Measurements from ENCODE around the gene SELPLG. TPM values are rescaled to one million over a fixed set of nuclear protein-coding genes. Genes with fewer than 3 reads are reported as not detected.
"Not testable (repeated sequence)": the region's sequence is repeated elsewhere in the genome, so short reads cannot be mapped to it uniquely, and the experiment has no call there.

SELPLG gene
- total RNA-seq, 1 donor from 2014 or later = 31.9 TPM

DNA sequence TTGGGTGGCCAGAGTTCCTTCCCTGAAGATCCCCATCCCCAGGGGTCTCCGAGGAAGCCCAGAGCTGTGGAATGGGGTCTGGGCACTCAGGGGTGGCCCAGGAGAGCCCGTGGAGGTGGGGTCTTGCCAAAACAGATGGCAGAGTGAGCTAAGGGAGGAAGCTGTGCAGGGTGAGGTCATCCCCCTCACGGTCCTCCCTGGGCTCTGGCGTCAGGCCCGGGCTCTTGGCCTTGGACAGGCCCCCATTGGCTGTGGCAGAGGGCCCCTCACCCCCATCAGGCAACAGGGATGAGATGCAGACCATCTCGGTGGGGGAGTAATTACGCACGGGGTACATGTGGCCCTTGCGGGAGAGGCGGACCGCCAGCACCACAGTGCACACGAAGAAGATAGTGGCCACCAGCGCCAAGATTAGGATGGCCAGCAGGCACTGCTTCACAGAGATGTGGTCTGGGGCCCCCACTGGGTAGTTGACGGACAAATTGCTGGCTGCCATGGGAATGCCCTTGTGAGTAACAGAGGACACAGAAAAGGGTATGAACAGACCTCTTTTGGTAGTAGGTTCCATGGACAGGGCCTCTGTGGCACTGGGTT is 10.7 kb downstream of the SELPLG start:
- ATAC-seq = no peak
- H3K4me1 ChIP-seq = peaks cover 21% of the 10 kb centered on the region
- no peak for DNase-seq
- peak overlapping the region; percentile 68 for H3K27ac ChIP-seq
- H3K4me3 ChIP-seq = no peak overlapping the region
- intact Hi-C loops (cut with DNase I) = no loop called here
- TF ChIP-seq, protein P1, sequence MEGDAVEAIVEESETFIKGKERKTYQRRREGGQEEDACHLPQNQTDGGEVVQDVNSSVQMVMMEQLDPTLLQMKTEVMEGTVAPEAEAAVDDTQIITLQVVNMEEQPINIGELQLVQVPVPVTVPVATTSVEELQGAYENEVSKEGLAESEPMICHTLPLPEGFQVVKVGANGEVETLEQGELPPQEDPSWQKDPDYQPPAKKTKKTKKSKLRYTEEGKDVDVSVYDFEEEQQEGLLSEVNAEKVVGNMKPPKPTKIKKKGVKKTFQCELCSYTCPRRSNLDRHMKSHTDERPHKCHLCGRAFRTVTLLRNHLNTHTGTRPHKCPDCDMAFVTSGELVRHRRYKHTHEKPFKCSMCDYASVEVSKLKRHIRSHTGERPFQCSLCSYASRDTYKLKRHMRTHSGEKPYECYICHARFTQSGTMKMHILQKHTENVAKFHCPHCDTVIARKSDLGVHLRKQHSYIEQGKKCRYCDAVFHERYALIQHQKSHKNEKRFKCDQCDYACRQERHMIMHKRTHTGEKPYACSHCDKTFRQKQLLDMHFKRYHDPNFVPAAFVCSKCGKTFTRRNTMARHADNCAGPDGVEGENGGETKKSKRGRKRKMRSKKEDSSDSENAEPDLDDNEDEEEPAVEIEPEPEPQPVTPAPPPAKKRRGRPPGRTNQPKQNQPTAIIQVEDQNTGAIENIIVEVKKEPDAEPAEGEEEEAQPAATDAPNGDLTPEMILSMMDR (IDR thresholded peaks at IDR 0.05) = no peak
- H3K36me3 ChIP-seq = no peaks in the 10 kb centered on the region
- H3K9me3 ChIP-seq = no peaks in the 10 kb centered on the region
- no peaks in the 10 kb centered on the region for H3K27me3 ChIP-seq

DNA sequence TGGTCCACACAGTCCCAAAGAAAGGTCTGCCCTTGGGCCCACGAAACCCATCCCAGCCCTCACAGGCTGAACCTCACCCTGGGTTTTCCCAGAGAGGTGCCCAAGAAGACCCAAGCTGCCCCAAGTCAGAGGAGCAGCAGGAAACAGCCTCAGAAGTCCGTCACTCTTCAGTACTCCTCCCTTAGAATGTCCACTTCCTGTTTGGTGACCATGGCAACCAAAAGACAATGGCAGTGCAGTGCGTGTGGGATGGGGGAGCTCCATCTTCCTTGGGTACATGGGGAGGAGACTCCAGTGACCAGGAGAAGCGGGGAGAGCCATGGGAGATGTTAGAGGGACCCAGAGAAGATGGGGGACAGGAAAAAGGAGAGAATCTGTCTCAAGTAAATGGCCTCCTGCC is 11.3 kb downstream of the SELPLG start:
- ATAC-seq = peak; percentile 71
- DNase-seq = no peak
- intact Hi-C loops (cut with DNase I) = no loop called here
- TF ChIP-seq, protein P1 (IDR thresholded peaks at IDR 0.05) = no peak
- no peaks in the 10 kb centered on the region for H3K36me3 ChIP-seq
- no peak overlapping the region for H3K4me3 ChIP-seq
- H3K4me1 ChIP-seq = peaks cover 21% of the 10 kb centered on the region
- H3K9me3 ChIP-seq = no peaks in the 10 kb centered on the region
- H3K27ac ChIP-seq = peak overlapping the region; percentile 68
- H3K27me3 ChIP-seq = no peaks in the 10 kb centered on the region

DNA sequence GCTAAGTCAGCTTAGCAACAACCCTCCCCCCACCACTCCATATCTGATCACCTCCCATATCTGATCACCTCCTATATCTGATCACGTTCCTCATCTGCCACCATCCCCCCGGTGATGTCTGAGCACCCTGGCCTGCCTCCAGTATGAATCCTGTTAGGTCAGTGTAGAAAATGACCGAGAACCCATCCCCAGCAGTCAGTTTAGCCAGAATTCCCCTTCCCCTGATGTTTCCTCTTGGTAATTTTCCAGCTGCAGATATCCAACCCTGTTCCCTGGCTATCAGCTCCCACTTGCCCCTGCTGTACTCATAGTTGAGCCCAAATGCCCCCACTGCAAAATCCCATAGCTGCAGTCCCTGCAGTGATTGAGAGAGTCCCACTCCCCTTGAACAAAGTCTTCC is 12.5 kb downstream of the SELPLG start:
- intact Hi-C loops (cut with DNase I) = no loop called here
- ATAC-seq = no peak

DNA sequence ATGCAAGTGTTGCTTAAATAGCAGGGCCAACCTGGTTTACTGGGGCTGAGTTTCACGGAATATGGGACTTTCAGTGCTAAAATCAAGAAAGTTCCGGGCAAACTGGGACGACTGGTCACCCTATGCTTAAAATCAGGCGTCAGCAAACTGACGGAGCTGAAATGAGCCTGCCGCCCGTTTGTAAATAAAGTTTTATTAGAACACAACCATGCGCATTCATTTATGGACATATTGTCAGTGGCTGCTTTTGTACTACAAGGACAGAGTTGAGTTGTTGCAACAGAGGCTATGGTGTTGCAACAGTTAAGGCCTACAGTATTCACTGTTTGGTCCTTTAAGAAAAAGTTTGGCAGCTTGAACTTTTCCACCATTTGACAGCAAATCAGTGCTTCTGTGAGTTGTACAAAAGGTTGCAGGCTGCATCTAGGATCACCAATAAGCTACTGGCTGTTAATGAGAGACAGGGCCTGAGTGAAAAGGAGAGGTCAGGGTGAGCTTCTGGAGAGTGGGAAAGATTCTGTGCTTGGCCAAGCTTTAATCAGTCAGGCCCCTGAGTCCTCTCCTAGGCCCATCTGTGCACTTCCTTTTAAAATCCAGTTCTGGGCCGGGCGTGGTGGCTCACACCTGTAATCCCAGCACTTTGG is 13.3 kb downstream of the SELPLG start:
- Histone ChIP-seq H3K4me1 (peaks cover 22% of the 10 kb centered on the region), H3K9me3 (no peaks in the 10 kb centered on the region), H3K4me3 (no peak overlapping the region), H3K27ac (peak overlapping the region; percentile 24), H3K27me3 (no peaks in the 10 kb centered on the region), H3K36me3 (no peaks in the 10 kb centered on the region)
- no peak for DNase-seq
- peak; percentile 42 for ATAC-seq
- TF ChIP-seq, protein P1 (IDR thresholded peaks at IDR 0.05) = no peak
- intact Hi-C loops (cut with DNase I) = no loop called here

More for the DNA sequence above, 12.5 kb downstream of the SELPLG start:
- Histone ChIP-seq H3K9me3 (no peaks in the 10 kb centered on the region), H3K36me3 (no peaks in the 10 kb centered on the region), H3K4me1 (peaks cover 22% of the 10 kb centered on the region), H3K4me3 (no peak overlapping the region), H3K27me3 (no peaks in the 10 kb centered on the region), H3K27ac (no peak overlapping the region)
- no peak for DNase-seq
- TF ChIP-seq, protein P1 (IDR thresholded peaks at IDR 0.05) = no peak

DNA sequence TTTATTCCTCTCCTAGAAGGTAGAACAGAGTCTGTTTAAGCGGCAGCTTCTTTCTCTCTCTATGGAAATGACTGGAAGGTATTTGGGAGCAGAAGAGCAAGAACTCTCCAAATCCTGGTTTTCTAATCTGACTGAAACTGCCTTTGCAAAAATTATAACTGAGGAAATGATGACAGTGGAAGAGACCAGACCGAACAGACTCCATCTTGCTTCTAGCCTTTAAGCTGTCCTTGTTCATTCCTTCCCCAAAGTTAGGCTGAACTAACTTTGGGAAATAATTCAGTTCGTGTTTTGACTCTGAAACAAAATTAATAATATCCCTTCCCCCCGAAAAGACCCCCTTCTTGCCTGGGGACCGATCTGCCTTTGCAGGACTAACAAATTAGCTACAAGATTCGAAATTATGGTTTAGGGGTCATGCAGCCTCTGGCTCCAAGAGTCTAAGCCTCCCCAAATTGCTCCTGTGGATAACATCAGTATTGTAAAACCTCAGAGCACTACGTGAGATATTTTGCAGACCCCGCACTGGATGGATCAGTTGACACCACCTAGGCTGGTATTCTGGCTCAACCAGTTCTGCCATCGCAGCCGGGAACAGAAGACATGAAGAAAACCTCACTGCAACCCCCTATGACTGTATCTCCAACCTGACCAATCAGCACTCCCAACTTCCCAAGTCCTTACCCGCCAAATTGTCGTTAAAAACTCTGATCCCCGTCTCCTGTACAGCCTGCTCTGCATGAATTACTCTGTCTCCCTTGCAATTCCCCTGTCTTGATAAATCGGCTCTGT is 14.1 kb downstream of the SELPLG start:
- peaks cover 22% of the 10 kb centered on the region for H3K4me1 ChIP-seq

DNA sequence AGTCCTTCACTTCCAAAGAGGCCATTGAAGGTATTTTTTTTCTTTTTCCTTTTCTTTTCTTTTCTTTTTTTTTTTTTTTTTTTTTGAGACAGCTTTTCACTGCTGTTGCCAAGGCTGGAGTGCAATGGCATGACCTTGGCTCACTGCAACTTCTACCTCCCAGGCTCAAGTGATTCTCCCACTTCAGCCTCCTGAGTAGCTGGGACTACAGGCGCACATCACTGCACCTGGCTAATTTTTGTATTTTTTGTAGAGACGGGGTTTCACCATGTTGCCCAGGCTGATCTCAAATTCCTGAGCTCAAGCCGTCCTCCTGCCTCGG is 14.8 kb downstream of the SELPLG start:
- not testable (repeated sequence) for H3K27ac ChIP-seq, DNase-seq, H3K4me3 ChIP-seq, ATAC-seq, H3K27me3 ChIP-seq, H3K9me3 ChIP-seq, H3K36me3 ChIP-seq
- intact Hi-C loops (cut with DNase I) = loop anchor here (5.0 kb wide), 1 partner anchor 57 kb away; the partner anchor contains the start of genes ISCU and SART3
- peaks cover 22% of the 10 kb centered on the region for H3K4me1 ChIP-seq

More for the DNA sequence above, 14.1 kb downstream of the SELPLG start:
- TF ChIP-seq, protein P1 (IDR thresholded peaks at IDR 0.05) = no peak
- H3K27me3 ChIP-seq = no peaks in the 10 kb centered on the region
- DNase-seq = no peak
- no peak overlapping the region for H3K27ac ChIP-seq
- no peak for ATAC-seq
- intact Hi-C loops (cut with DNase I) = loop anchor here (5.0 kb wide), 1 partner anchor 57 kb away; the partner anchor contains the start of genes ISCU and SART3
- no peak overlapping the region for H3K4me3 ChIP-seq
- no peaks in the 10 kb centered on the region for H3K36me3 ChIP-seq
- H3K9me3 ChIP-seq = no peaks in the 10 kb centered on the region

Measured in upper lobe of right lung (tissue), 1 donor.